ENCODE results near the gene C11orf21.

GRCh38 chr11:2248762-2249161, 53.0 kb downstream of the C11orf21 start:
- TF ChIP-seq ZNF274 (IDR thresholded peaks at IDR 0.05; ENCODE audit: low read depth, low read length) (no peak), YY1 (IDR thresholded peaks at IDR 0.05; ENCODE audit: insufficient read depth, insufficient read length) (no peak), SUZ12 (IDR thresholded peaks at IDR 0.05; ENCODE audit: extremely low read depth, insufficient read depth, insufficient read length) (no peak)

Measured in NT2/D1 (cell line).